ENCODE results near the gene ACP2.
A peak's percentile ranks its signal among the peaks of the same experiment; 100 is the strongest.

ACP2 gene

DNA sequence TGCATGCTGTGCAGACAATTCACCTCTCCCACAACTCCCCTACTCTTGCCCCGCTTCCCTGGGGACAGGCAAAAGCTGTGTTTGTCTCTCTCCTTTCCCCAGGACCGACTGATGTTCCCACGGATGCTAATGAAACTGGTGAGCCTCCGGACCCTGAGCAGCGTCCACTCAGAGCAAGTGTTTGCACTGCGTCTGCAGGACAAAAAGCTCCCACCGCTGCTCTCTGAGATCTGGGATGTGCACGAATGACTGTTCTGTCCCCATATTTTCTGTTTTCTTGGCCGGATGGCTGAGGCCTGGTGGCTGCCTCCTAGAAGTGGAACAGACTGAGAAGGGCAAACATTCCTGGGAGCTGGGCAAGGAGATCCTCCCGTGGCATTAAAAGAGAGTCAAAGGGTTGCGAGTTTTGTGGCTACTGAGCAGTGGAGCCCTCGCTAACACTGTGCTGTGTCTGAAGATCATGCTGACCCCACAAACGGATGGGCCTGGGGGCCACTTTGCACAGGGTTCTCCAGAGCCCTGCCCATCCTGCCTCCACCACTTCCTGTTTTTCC, 19.9 kb upstream of the ACP2 start:
- DNase-seq (ENCODE audit: extremely low read depth, low read depth) = no peak
- TF ChIP-seq, protein P1, sequence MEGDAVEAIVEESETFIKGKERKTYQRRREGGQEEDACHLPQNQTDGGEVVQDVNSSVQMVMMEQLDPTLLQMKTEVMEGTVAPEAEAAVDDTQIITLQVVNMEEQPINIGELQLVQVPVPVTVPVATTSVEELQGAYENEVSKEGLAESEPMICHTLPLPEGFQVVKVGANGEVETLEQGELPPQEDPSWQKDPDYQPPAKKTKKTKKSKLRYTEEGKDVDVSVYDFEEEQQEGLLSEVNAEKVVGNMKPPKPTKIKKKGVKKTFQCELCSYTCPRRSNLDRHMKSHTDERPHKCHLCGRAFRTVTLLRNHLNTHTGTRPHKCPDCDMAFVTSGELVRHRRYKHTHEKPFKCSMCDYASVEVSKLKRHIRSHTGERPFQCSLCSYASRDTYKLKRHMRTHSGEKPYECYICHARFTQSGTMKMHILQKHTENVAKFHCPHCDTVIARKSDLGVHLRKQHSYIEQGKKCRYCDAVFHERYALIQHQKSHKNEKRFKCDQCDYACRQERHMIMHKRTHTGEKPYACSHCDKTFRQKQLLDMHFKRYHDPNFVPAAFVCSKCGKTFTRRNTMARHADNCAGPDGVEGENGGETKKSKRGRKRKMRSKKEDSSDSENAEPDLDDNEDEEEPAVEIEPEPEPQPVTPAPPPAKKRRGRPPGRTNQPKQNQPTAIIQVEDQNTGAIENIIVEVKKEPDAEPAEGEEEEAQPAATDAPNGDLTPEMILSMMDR (IDR thresholded peaks at IDR 0.05; ENCODE audit: low read depth, low read length) = no peak

GRCh38 chr11:47267876-47268275, 19.3 kb upstream of the ACP2 start:
- TF ChIP-seq, protein P1 (IDR thresholded peaks at IDR 0.05; ENCODE audit: low read depth, low read length) = no peak
- DNase-seq (ENCODE audit: extremely low read depth, low read depth) = no peak

DNA sequence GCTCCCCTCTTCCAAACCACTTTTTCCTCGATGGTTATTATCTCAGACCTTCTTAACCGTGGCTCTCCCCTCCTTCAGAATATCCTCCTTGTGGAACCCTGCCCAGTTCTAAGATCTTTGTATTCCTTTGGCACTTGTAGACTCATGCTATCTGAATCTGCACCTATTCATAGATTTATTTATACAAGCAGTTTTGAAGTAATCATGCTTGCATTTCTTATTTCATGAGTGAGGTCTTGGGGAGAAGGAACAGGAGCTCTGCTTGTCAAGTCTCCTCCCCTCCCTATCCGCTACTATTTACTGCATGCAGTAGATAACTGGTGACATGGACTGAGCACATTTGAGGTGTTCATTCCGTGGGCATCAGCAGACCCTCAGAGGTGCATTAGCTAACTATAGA, 15.9 kb upstream of the ACP2 start:
- TF ChIP-seq, protein P1 (IDR thresholded peaks at IDR 0.05; ENCODE audit: low read depth, low read length) = no peak
- DNase-seq (ENCODE audit: extremely low read depth, low read depth) = no peak

DNA sequence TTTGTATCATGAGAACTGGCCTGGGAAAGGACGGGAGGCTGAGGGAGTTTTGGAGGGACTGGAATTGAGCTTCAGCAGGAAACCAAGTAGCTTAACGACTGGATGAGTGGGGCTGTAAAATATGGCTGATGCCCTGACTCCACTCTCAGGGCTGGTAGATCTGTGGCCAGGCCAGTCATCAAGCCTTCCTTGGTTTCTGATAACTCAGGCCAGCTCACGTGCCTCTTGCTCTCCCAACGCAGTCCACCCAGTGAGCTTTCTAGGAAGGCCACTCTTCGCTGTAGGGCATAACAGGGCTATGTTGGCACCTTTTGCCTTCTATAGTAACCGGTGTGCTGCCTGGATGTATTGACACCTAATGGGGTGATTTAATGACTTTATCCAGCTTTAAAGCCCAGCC, 15.5 kb upstream of the ACP2 start:
- no peak for DNase-seq (ENCODE audit: extremely low read depth, low read depth)
- TF ChIP-seq, protein P1 (IDR thresholded peaks at IDR 0.05; ENCODE audit: low read depth, low read length) = no peak

DNA sequence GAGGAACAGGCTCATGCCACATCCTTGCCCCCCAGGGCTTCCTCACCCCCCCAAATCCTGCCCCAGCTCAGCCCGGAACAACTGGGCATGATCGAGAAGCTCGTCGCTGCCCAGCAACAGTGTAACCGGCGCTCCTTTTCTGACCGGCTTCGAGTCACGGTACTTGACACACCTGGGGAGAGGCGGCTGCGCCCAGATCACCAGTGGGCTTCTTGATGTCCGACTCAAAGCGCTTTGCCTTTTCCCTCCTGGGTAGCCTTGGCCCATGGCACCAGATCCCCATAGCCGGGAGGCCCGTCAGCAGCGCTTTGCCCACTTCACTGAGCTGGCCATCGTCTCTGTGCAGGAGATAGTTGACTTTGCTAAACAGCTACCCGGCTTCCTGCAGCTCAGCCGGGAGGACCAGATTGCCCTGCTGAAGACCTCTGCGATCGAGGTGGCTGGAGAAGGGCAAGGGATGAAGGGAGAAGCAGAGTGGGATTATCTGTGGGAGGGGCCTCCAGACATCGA, 12.7 kb upstream of the ACP2 start:
- TF ChIP-seq, protein P1 (IDR thresholded peaks at IDR 0.05; ENCODE audit: low read depth, low read length) = no peak
- no peak for DNase-seq (ENCODE audit: extremely low read depth, low read depth)

DNA sequence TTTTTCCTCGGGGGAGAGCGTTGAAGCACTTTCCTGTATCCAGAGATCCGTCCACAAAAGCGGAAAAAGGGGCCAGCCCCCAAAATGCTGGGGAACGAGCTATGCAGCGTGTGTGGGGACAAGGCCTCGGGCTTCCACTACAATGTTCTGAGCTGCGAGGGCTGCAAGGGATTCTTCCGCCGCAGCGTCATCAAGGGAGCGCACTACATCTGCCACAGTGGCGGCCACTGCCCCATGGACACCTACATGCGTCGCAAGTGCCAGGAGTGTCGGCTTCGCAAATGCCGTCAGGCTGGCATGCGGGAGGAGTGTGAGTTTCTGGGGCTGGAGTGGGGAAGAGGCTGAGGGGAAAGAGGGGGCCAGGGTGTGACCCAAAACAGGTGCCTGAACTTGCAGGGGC, 11.8 kb upstream of the ACP2 start:
- TF ChIP-seq, protein P1 (IDR thresholded peaks at IDR 0.05; ENCODE audit: low read depth, low read length) = no peak
- DNase-seq (ENCODE audit: extremely low read depth, low read depth) = no peak

GRCh38 chr11:47259232-47259977, 10.8 kb upstream of the ACP2 start:
- TF ChIP-seq, protein P1 (IDR thresholded peaks at IDR 0.05; ENCODE audit: low read depth, low read length) = peak; percentile 59
- DNase-seq (ENCODE audit: extremely low read depth, low read depth) = no peak

Data from AG09319 (cell line).